Peyer's patch (tissue), 4 donors: ENCODE data around the gene TNP2.

Experiments
- POLR2A ChIP-seq, 2 donors: fragments of 450-650 bp; IDR thresholded peaks; one replicate each; pipeline ENCODE4 v1.5.1; 2017; ENCODE audit warnings: antibody characterized with exemption in 2 of 2, mild to moderate bottlenecking in 2 of 2, moderate library complexity in 2 of 2
- TF ChIP-seq, protein P1 (sequence below), 6 experiments: fragments of 450-650 bp in 4 of 6; fragments of 200-600 bp in 2 of 6; sonication (generic) in 1 of 6; IDR thresholded peaks; one replicate each; pipeline ENCODE4 v1.5.1; 2017 to 2019; ENCODE audit warnings: antibody characterized with exemption in 6 of 6, mild to moderate bottlenecking in 3 of 6, moderate library complexity in 1 of 6

DNA sequence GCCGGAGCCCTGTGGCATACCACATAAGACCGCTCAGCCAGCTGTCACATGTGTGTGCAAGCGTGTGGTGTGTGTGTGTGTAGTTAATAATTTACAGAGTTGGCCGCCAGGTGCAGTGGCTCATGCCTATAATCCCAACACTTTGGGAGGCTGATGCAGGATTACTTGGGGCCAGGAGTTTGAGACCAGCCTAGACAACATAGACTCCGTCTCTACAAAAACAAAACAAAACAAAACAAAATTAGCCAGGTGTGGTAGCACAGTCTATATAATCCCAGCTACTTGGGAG is 33.5 kb downstream of the TNP2 start:
- TF ChIP-seq, protein P1, sequence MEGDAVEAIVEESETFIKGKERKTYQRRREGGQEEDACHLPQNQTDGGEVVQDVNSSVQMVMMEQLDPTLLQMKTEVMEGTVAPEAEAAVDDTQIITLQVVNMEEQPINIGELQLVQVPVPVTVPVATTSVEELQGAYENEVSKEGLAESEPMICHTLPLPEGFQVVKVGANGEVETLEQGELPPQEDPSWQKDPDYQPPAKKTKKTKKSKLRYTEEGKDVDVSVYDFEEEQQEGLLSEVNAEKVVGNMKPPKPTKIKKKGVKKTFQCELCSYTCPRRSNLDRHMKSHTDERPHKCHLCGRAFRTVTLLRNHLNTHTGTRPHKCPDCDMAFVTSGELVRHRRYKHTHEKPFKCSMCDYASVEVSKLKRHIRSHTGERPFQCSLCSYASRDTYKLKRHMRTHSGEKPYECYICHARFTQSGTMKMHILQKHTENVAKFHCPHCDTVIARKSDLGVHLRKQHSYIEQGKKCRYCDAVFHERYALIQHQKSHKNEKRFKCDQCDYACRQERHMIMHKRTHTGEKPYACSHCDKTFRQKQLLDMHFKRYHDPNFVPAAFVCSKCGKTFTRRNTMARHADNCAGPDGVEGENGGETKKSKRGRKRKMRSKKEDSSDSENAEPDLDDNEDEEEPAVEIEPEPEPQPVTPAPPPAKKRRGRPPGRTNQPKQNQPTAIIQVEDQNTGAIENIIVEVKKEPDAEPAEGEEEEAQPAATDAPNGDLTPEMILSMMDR (IDR thresholded peaks at IDR 0.05) = no peak
- TF ChIP-seq POLR2A (IDR thresholded peaks at IDR 0.05) = no peak
